ENCODE results near the gene GABRP.

DNA sequence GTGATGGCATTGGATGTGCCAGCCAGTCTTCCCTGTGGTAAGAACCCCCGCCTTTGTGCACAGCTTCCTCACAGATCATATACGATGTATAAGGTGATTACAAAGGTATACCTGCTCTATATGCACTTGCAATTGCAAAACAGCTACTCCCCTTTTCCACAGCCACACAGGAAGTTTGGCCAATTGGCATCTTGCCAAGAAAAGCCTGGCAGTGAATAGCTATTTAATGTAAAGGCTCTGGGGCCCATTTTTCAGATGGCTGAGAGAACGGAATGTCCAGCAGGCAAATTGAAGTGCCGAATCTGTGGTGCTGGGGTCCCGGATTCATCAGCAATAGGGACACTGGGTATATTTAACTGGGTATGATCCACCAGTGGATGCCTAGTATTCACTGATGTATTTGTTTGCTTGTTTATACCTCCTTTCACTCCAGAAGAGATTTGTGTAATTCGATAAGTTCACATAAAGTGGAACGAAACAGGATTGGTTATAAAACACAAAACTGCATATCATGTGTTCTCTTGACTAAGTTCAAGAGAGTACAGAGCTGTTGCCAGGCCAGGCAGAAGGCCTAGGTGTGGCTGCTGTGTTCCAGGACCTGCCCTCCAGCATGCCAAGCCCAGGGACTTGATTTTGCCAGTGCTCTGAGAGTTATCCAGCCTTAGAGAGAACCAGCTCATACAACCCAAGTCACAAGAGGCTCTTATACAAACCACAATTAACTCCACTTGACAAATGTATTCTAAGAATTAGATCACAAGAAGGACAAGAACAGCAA lies 27.7 kb upstream of the GABRP start:
- TF ChIP-seq CTCF (IDR thresholded peaks at IDR 0.05; ENCODE audit: low read depth, low read length) (no peak), EZH2phosphoT487 (IDR thresholded peaks at IDR 0.05; ENCODE audit: low read depth) (no peak)

Measured in OCI-LY3 (cell line).